Aorta (tissue), 5 donors: ENCODE results near the gene INPP5B. TPM values are rescaled to one million over a fixed set of nuclear protein-coding genes. Genes with fewer than 3 reads are reported as not detected.
"Not testable (repeated sequence)": the region's sequence is repeated elsewhere in the genome, so short reads cannot be mapped to it uniquely, and the experiment has no call there.

Experiments used
- ATAC-seq: fragments of 200-7000 bp; cut with Tn5 transposase; one replicate; pipeline ENCODE4 v1.9.1; 2022; ENCODE audit warnings: moderate library complexity; ENCODE audit not compliant: low FRiP score
- DNase-seq, 2 donors: peaks; one replicate each; pipeline ENCODE4 v3.0.0-alpha.2; 2020
- H3K27ac ChIP-seq, 2 donors: one replicate each; pipeline ENCODE4 v1.5.1; 2013; ENCODE audit warnings: low read length in 2 of 2, mild to moderate bottlenecking in 2 of 2, moderate library complexity in 2 of 2, control low read depth in 1 of 2, inconsistent platforms in 1 of 2, low read depth in 1 of 2
- H3K27me3 ChIP-seq, 2 donors: one replicate each; pipeline ENCODE4 v1.6.1; 2013; ENCODE audit warnings: control low read depth in 1 of 2, low read length in 1 of 2, mild to moderate bottlenecking in 1 of 2, moderate library complexity in 1 of 2; ENCODE audit not compliant: insufficient read depth in 2 of 2, control insufficient read depth in 1 of 2
- H3K36me3 ChIP-seq, 2 donors: one replicate each; pipeline ENCODE4 v1.6.1; 2013; ENCODE audit warnings: control low read depth in 1 of 2, low read length in 1 of 2, mild to moderate bottlenecking in 1 of 2; ENCODE audit not compliant: insufficient read depth in 2 of 2, control insufficient read depth in 1 of 2
- H3K4me1 ChIP-seq, 2 donors: one replicate each; pipeline ENCODE4 v1.6.1; 2013; ENCODE audit warnings: low read length in 2 of 2, control low read depth in 1 of 2, mild to moderate bottlenecking in 1 of 2, moderate library complexity in 1 of 2; ENCODE audit not compliant: insufficient read depth in 2 of 2, control insufficient read depth in 1 of 2
- H3K4me3 ChIP-seq, 2 donors: one replicate each; pipeline ENCODE4 v1.5.1; 2013; ENCODE audit warnings: low read length in 2 of 2, control low read depth in 1 of 2, mild to moderate bottlenecking in 1 of 2
- H3K9me3 ChIP-seq: one replicate; pipeline ENCODE4 v1.6.1; 2013; ENCODE audit warnings: mild to moderate bottlenecking, low read length; ENCODE audit not compliant: control insufficient read depth
- WGBS, 2 donors: extraction: QIAGEN DNeasy Blood & Tissue Kit; methylation state at CpG; one replicate each; pipeline ENCODE4 v1.1.7; 2013; 5-methylcytosine and 5-hydroxymethylcytosine counted together
- intact Hi-C, 2 donors: fragments of 100-400 bp; cut with DNase I; formaldehyde crosslinking; loops; one replicate each; pipeline versions ENCODE4 v1.14.2 to v1.15.0; 2022
- polyA plus RNA-seq, 2 donors: library from polyadenylated mRNA; stranded (reverse); fragments of 200-250 nt; gene quantifications; one replicate each; pipeline ENCODE4 v1.2.3, GENCODE V29; 2013
- total RNA-seq, 2 donors: library from RNA; stranded (reverse); fragmentation: NEBNext Ultra II Directional; extraction: Animal tissue kit (Norgen Biotek cat#: 25700); gene quantifications; one replicate each; pipeline ENCODE4 v1.2.1, GENCODE V29; 2021
- donor health status: healthy with polysubstance abuse.
- donor health status: Bipolar disorder and iron deficiency.
- donor health status: DM: no; HTN: no; CAD: no.
- donor health status: DM: no; HTN: no; CAD: no.
- donor health status: DM: yes; HTN: yes; CAD: no.

INPP5B gene
- total and polyA plus RNA-seq, 4 donors: 6.4 to 52.2 (median 33.3) TPM

GRCh38 chr1:37974567-37974966, 27.7 kb upstream of the INPP5B start:
- intact Hi-C loops: loop anchor here in 1 of 2 donors (2.0 kb wide), 1 partner anchor 84 kb away; no protein-coding TSS in a partner anchor
- 94 to 95% methylated on average over 5 of the region's 5 CpGs for WGBS, 2 donors
- Histone ChIP-seq H3K9me3 (no peaks in the 10 kb centered on the region), H3K36me3 (peaks cover 8 to 11% of the 10 kb centered on the region in 2 donors), H3K27ac (no peak overlapping the region), H3K27me3 (no peaks in the 10 kb centered on the region), H3K4me1 (no peaks in the 10 kb centered on the region), H3K4me3 (no peak overlapping the region)
- no peak for DNase-seq
- no peak for ATAC-seq

- WGBS, 2 donors: 91 to 95% methylated on average over 5 of the region's 5 CpGs
- intact Hi-C loops: loop anchor here in 1 of 2 donors (2.0 kb wide), 1 partner anchor 83 kb away; no protein-coding TSS in a partner anchor
Observed at GRCh38 chr1:37973684-37974083, 26.8 kb upstream of the INPP5B start.

DNA sequence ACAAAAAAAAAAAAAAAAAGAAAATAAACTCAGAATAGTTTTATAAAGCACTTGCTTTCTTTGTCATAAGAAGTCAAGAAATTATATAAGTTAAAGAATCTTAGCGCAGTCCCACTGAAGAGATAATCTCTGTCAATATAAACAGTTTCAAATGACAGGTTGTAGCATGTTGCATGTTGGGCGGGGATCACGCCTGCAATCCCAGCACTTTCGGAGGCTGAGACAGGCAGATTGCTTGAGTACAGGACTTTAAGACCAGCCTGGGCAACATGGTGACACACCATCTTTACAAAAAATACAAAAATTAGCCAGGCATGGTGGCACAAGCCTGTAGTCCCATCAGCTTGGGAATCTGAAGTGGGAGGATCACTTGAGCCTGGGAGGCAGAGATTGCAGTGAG, 18.4 kb upstream of the INPP5B start:
- no peaks in the 10 kb centered on the region for H3K4me1 ChIP-seq
- DNase-seq (no peak), ATAC-seq (no peak)
- H3K4me3 ChIP-seq: no peak overlapping the region
- 94% methylated on average over 4 of the region's 4 CpGs for WGBS, 2 donors
- H3K36me3 ChIP-seq: peaks cover 7 to 9% of the 10 kb centered on the region in 2 donors
- no peaks in the 10 kb centered on the region for H3K27me3 ChIP-seq
- H3K9me3 ChIP-seq: no peaks in the 10 kb centered on the region
- intact Hi-C loops: no loop called here
- H3K27ac ChIP-seq: no peak overlapping the region

More at GRCh38 chr1:37973684-37974083, 26.8 kb upstream of the INPP5B start:
- not testable (repeated sequence) for H3K4me3 ChIP-seq, H3K27ac ChIP-seq, H3K27me3 ChIP-seq, ATAC-seq, H3K9me3 ChIP-seq, H3K4me1 ChIP-seq, DNase-seq
- peaks cover 4 to 11% of the 10 kb centered on the region in 2 donors for H3K36me3 ChIP-seq

DNA sequence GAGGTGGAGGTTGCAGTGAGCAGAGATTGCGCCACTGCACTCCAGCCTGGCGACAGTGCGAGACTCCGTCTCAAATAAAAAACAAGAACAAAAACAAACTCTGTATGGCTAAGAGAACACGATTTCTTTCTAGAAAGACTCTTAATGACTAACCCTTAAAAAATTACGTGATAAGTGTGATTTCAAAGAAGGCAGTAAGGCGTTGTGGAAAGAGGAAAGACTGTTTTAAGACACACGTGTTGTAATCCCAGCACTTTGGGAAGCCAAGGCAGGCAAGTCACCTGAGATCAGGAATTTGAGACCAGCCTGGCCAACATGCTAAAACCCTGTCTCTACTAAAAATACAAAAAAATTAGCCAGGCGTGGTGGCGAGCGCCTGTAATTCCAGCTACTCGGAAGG, 17.3 kb upstream of the INPP5B start:
- H3K4me1 ChIP-seq, DNase-seq, ATAC-seq, H3K9me3 ChIP-seq, H3K27ac ChIP-seq, intact Hi-C loops, H3K4me3 ChIP-seq, H3K27me3 ChIP-seq: not testable (repeated sequence)
- peaks cover 7 to 10% of the 10 kb centered on the region in 2 donors for H3K36me3 ChIP-seq
- 87 to 93% methylated on average over 12 of the region's 12 CpGs for WGBS, 2 donors

- no peaks in the 10 kb centered on the region for H3K27me3 ChIP-seq
- peaks cover 3 to 7% of the 10 kb centered on the region in 2 donors for H3K36me3 ChIP-seq
- no peak for DNase-seq
- no peak for ATAC-seq
- H3K27ac ChIP-seq: no peak overlapping the region
- 88 to 89% methylated on average over 2 of the region's 2 CpGs for WGBS, 2 donors
- H3K4me3 ChIP-seq: no peak overlapping the region
- no peaks in the 10 kb centered on the region for H3K9me3 ChIP-seq
- no peaks in the 10 kb centered on the region for H3K4me1 ChIP-seq
- intact Hi-C loops: no loop called here
Observed at GRCh38 chr1:37958690-37959089, 11.8 kb upstream of the INPP5B start.

- no peak for DNase-seq
- Histone ChIP-seq H3K27me3 (no peaks in the 10 kb centered on the region), H3K9me3 (no peaks in the 10 kb centered on the region), H3K36me3 (peaks cover 3 to 7% of the 10 kb centered on the region in 2 donors), H3K4me3 (no peak overlapping the region), H3K27ac (no peak overlapping the region), H3K4me1 (no peaks in the 10 kb centered on the region)
- intact Hi-C loops: no loop called here
- WGBS, 2 donors: 70 to 76% methylated on average over 3 of the region's 3 CpGs
- no peak for ATAC-seq
Observed at GRCh38 chr1:37955685-37956084, 8.8 kb upstream of the INPP5B start.

GRCh38 chr1:37954316-37954971, 7.6 kb upstream of the INPP5B start:
- 59 to 61% methylated on average over 3 of the region's 3 CpGs for WGBS, 2 donors
- no peak for ATAC-seq
- intact Hi-C loops: no loop called here
- no peaks in the 10 kb centered on the region for H3K9me3 ChIP-seq
- no peaks in the 10 kb centered on the region for H3K4me1 ChIP-seq
- H3K4me3 ChIP-seq: no peak overlapping the region
- DNase-seq: no peak
- H3K27ac ChIP-seq: no peak overlapping the region
- H3K36me3 ChIP-seq: peaks cover 3 to 5% of the 10 kb centered on the region in 2 donors
- H3K27me3 ChIP-seq: no peaks in the 10 kb centered on the region

DNA sequence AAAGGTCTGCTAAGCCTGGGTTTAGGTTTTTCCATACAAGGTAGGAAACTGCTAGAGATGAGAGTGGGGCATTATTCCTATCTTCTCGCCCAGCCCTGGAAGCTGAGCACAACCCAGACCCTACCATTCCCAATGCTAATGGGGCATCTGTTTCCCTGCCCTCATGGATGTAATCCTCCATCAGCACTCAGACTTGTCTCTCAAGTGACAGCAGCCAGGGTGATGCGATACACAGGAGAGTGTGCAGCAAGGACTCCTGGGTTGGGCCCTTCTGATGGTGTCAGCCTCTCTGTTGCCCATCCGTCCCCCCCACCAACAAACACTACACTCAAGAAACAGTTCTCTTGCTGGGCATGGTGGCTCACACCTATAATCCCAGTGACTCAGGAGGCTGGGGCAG, 5.9 kb upstream of the INPP5B start:
- ATAC-seq: no peak
- intact Hi-C loops: no loop called here
- H3K27ac ChIP-seq: no peak overlapping the region

More for the DNA sequence above, 5.9 kb upstream of the INPP5B start:
- no peak for DNase-seq
- Histone ChIP-seq H3K4me3 (no peak overlapping the region), H3K9me3 (no peaks in the 10 kb centered on the region), H3K27me3 (no peaks in the 10 kb centered on the region), H3K36me3 (peaks cover 0 to 4% of the 10 kb centered on the region in 2 donors), H3K4me1 (no peaks in the 10 kb centered on the region)
- WGBS, 2 donors: 89 to 91% methylated on average over 3 of the region's 3 CpGs
